ENCODE measurements around the gene VPS39. TPM values are rescaled to one million over a fixed set of nuclear protein-coding genes. Genes with fewer than 3 reads are reported as not detected.

Gene VPS39
- total and polyA plus RNA-seq, 8 donors: 26.4 to 52.6 (median 32.7) TPM

GRCh38 chr15:42159381-42160015 is 48.6 kb downstream of the VPS39 start:
- H3K27ac ChIP-seq: no peak overlapping the region
- DNase-seq (peak in 1 of 6 donors; percentile 67), FAIRE-seq (no peak), ATAC-seq (no peak)
- intact Hi-C loops (cut with DNase I): loop anchor here in 1 of 3 donors (10.0 kb wide), 1 partner anchor 65 kb away; no protein-coding TSS in a partner anchor
- H3K36me3 ChIP-seq: peaks cover 0 to 46% (median 22%) of the 10 kb centered on the region in 3 donors
- no peak overlapping the region for H3K4me3 ChIP-seq
- WGBS, 2 donors: 90 to 93% methylated on average over 18 of the region's 18 CpGs
- peaks cover 3 to 12% (median 11%) of the 10 kb centered on the region in 3 donors for H3K4me1 ChIP-seq
- no peak for TF ChIP-seq CTCF (IDR thresholded peaks at IDR 0.05)
- no peaks in the 10 kb centered on the region for H3K9me3 ChIP-seq
- no peaks in the 10 kb centered on the region for H3K27me3 ChIP-seq

GRCh38 chr15:42158941-42159340 is 49.2 kb downstream of the VPS39 start:
- no peak for FAIRE-seq

GRCh38 chr15:42157981-42158765 is 49.9 kb downstream of the VPS39 start:
- ATAC-seq: no peak
- TF ChIP-seq CTCF (IDR thresholded peaks at IDR 0.05): no peak
- no peak for DNase-seq
- intact Hi-C loops (cut with DNase I): no loop called here
- FAIRE-seq: no peak
- H3K4me3 ChIP-seq: no peak overlapping the region
- peaks cover 0 to 34% (median 14%) of the 10 kb centered on the region in 3 donors for H3K36me3 ChIP-seq
- no peaks in the 10 kb centered on the region for H3K9me3 ChIP-seq
- no peaks in the 10 kb centered on the region for H3K27me3 ChIP-seq
- peaks cover 3 to 12% (median 11%) of the 10 kb centered on the region in 3 donors for H3K4me1 ChIP-seq
- 86 to 91% methylated on average over 8 of the region's 8 CpGs for WGBS, 2 donors
- no peak overlapping the region for H3K27ac ChIP-seq

More at GRCh38 chr15:42158941-42159340, 49.2 kb downstream of the VPS39 start:
- intact Hi-C loops (cut with DNase I): no loop called here
- no peak overlapping the region for H3K27ac ChIP-seq
- TF ChIP-seq CTCF (IDR thresholded peaks at IDR 0.05): no peak
- DNase-seq: no peak
- peaks cover 0 to 40% (median 18%) of the 10 kb centered on the region in 3 donors for H3K36me3 ChIP-seq
- peaks cover 3 to 12% (median 11%) of the 10 kb centered on the region in 3 donors for H3K4me1 ChIP-seq
- H3K9me3 ChIP-seq: no peaks in the 10 kb centered on the region
- no peak overlapping the region for H3K4me3 ChIP-seq
- ATAC-seq: no peak
- no peaks in the 10 kb centered on the region for H3K27me3 ChIP-seq
- WGBS, 2 donors: 89 to 90% methylated on average over 10 of the region's 10 CpGs

- Histone ChIP-seq H3K4me1 (peaks cover 3 to 12% (median 11%) of the 10 kb centered on the region in 3 donors), H3K36me3 (peaks cover 0 to 27% (median 14%) of the 10 kb centered on the region in 3 donors), H3K27me3 (no peaks in the 10 kb centered on the region), H3K9me3 (no peaks in the 10 kb centered on the region), H3K4me3 (no peak overlapping the region), H3K27ac (no peak overlapping the region)
- intact Hi-C loops (cut with DNase I): no loop called here
- no peak for DNase-seq
- no peak for TF ChIP-seq CTCF (IDR thresholded peaks at IDR 0.05)
- no peak for FAIRE-seq
- 95 to 98% methylated on average over 8 of the region's 8 CpGs for WGBS, 2 donors
- no peak for ATAC-seq
Measured at GRCh38 chr15:42157381-42157780, 50.7 kb downstream of the VPS39 start.

Data from pancreas (tissue), 10 donors.